Panc1 (cell line): Measurements from ENCODE around the gene CEP192.

Source experiments
- CTCF ChIP-seq: fragments of 450-650 bp; IDR thresholded peaks from 2 replicates; pipeline ENCODE4 v1.5.1; 2017; ENCODE audit warnings: mild to moderate bottlenecking
- POLR2AphosphoS5 ChIP-seq: IDR thresholded peaks from 2 replicates; pipeline ENCODE4 v1.6.1; 2012; ENCODE audit warnings: mild to moderate bottlenecking, low read depth, low read length, moderate library complexity
- SIN3A ChIP-seq: IDR thresholded peaks from 2 replicates; pipeline ENCODE4 v1.6.1; 2012; ENCODE audit warnings: low read depth, mild to moderate bottlenecking, low read length, moderate library complexity, borderline replicate concordance; ENCODE audit not compliant: insufficient read depth
- TF ChIP-seq, protein P1 (sequence below), 2 experiments: IDR thresholded peaks; 2 replicates each; pipeline ENCODE4 v1.6.1; 2011 to 2012; ENCODE audit warnings: low read depth in 2 of 2, control low read depth in 1 of 2, low read length in 1 of 2, mild to moderate bottlenecking in 1 of 2, moderate library complexity in 1 of 2; ENCODE audit not compliant: insufficient read depth in 1 of 2

- TF ChIP-seq CTCF: no peak
- no peak for TF ChIP-seq POLR2AphosphoS5
- TF ChIP-seq, protein P1, sequence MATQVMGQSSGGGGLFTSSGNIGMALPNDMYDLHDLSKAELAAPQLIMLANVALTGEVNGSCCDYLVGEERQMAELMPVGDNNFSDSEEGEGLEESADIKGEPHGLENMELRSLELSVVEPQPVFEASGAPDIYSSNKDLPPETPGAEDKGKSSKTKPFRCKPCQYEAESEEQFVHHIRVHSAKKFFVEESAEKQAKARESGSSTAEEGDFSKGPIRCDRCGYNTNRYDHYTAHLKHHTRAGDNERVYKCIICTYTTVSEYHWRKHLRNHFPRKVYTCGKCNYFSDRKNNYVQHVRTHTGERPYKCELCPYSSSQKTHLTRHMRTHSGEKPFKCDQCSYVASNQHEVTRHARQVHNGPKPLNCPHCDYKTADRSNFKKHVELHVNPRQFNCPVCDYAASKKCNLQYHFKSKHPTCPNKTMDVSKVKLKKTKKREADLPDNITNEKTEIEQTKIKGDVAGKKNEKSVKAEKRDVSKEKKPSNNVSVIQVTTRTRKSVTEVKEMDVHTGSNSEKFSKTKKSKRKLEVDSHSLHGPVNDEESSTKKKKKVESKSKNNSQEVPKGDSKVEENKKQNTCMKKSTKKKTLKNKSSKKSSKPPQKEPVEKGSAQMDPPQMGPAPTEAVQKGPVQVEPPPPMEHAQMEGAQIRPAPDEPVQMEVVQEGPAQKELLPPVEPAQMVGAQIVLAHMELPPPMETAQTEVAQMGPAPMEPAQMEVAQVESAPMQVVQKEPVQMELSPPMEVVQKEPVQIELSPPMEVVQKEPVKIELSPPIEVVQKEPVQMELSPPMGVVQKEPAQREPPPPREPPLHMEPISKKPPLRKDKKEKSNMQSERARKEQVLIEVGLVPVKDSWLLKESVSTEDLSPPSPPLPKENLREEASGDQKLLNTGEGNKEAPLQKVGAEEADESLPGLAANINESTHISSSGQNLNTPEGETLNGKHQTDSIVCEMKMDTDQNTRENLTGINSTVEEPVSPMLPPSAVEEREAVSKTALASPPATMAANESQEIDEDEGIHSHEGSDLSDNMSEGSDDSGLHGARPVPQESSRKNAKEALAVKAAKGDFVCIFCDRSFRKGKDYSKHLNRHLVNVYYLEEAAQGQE (IDR thresholded peaks at IDR 0.05; ENCODE audit: insufficient read depth in 1 of 2, low read depth in 2 of 2, low read length in 1 of 2): no peak
- no peak for TF ChIP-seq SIN3A
These were observed 63.2 kb downstream of the CEP192 start for GRCh38 chr18:13054336-13054735.
